Activated CD8-positive, alpha-beta T cell treated with anti-CD3 and anti-CD28 coated beads for 36 hours (primary cell): ENCODE measurements around the gene SPSB2. TPM values are rescaled to one million over a fixed set of nuclear protein-coding genes. Genes with fewer than 3 reads are reported as not detected.

Source experiments
- ATAC-seq: fragments of 200-7000 bp; cut with Tn5 transposase; one replicate; pipeline ENCODE4 v1.10.0; 2021; ENCODE audit warnings: mild to moderate bottlenecking, moderate library complexity
- CTCF ChIA-PET: fragments of 350-600 bp; sonication (Branson Sonifier 250); formaldehyde crosslinking; loops from one replicate; lab custom pipeline; 2021; ENCODE audit warnings: antibody characterized with exemption; lab: Charles Lee
- POLR2A ChIA-PET: fragments of 350-600 bp; sonication (Branson Sonifier 250); formaldehyde crosslinking; loops from one replicate; lab custom pipeline; 2021; ENCODE audit warnings: antibody characterized with exemption; lab: Charles Lee
- DNase-seq: peaks from one replicate; pipeline ENCODE4 v3.0.0-alpha.2; 2020
- H3K27ac Mint-ChIP-seq: one replicate; pipeline ENCODE4 v1.8.0; 2021; ENCODE audit warnings: mild to moderate bottlenecking, mixed read lengths
- H3K27me3 Mint-ChIP-seq: one replicate; pipeline ENCODE4 v1.8.0; 2021; ENCODE audit warnings: mixed read lengths
- H3K36me3 Mint-ChIP-seq: one replicate; pipeline ENCODE4 v1.8.0; 2021; ENCODE audit warnings: low read depth, mixed read lengths
- H3K4me1 Mint-ChIP-seq: one replicate; pipeline ENCODE4 v1.8.0; 2021; ENCODE audit warnings: low read depth, mixed read lengths
- H3K4me3 Mint-ChIP-seq: one replicate; pipeline ENCODE4 v1.8.0; 2021; ENCODE audit warnings: mild to moderate bottlenecking, moderate library complexity, mixed read lengths
- H3K9me3 Mint-ChIP-seq: one replicate; pipeline ENCODE4 v1.8.0; 2021; ENCODE audit warnings: mixed read lengths
- intact Hi-C: fragments of 100-400 bp; cut with micrococcal nuclease; formaldehyde crosslinking; loops from one replicate; pipeline ENCODE4 v1.10.0; 2022
- total RNA-seq, 2 experiments: library from RNA; stranded (reverse); gene quantifications; one replicate each; pipeline ENCODE4 v1.2.3, GENCODE V29; 2021
- TF ChIP-seq, protein P1 (sequence below): fragments of 200-600 bp; IDR thresholded peaks from one replicate; pipeline ENCODE4 v1.8.0; 2022; ENCODE audit warnings: antibody characterized with exemption, mild to moderate bottlenecking

Gene SPSB2
- 1 to 10 TPM; 2.2 to 2.6 TPM for total RNA-seq

DNA sequence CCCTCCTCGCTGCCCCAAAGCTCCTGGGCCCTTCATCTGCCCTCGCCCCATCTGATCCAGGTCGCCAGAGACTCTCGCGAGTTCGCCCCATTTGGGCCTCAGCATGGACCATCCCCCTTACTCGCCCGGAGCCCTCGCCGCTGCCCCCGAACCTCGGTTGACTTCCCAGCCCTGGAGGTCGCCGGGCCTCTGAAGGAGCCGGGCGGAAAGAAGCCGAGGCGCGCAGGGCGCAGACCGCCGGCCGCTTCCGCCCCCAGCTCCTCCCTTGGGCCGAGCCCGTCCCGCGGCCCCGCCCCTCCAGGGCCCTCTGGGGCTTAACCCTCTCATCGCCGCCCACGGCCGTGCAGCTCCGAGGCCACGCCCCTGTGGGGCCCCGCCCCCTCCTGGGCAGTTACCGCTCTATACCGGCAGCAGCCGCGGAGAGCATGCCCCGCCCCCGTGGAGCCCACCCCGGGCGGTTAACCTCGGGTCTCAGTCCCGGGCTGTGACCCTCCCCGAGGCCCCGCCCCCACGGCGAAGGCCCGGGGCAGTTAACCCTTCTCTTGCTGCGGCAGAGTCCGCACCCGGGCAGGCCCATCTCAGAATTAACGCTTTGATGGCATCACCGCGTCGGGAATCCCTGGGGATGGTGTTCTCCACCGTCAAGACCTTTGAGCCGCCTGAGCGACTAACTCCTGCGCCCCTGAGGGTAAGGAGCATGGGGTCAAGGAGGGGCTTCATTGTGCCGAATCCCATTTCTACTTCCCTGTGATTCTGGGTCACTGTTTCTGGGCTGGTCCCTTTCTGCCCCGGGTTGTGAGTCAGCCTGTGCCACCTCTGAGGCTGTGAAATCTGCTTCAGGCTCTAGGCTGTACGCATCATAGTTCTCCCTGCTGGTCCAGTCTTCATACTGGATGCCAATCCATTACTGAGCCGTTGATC is at the start of gene SPSB2:
TSS of gene SPSB2 (minus strand) at position 210 of the 921 bp plus-strand sequence. CDS start 402 bp downstream, outside the sequence.
- Mint-ChIP-seq H3K36me3 (peaks cover 63% of the 10 kb centered on the region), H3K27me3 (no peaks in the 10 kb centered on the region), H3K9me3 (no peaks in the 10 kb centered on the region), H3K4me3 (peak within 1 kb of the TSS; percentile 91), H3K4me1 (peaks cover 45% of the 10 kb centered on the region), H3K27ac (peak within 1 kb of the TSS; percentile 89)
- DNase-seq (peak; percentile 99), ATAC-seq (peak; percentile 82)
- intact Hi-C loops: no loop called here
- POLR2A ChIA-PET: interaction anchor here (0.7 to 13.0 kb wide), 23 partner anchors 9 to 339 kb away, joined by 3 to 218 read pairs (median 6); partner anchors contain the start of genes C12orf57, C1RL, CDCA3 and COPS7A
- CTCF ChIA-PET: interaction anchor here (0.7 to 9.5 kb wide), 47 partner anchors 8 to 430 kb away, joined by 3 to 124 read pairs (median 4); partner anchors contain the start of genes ATN1, CDCA3, COPS7A and ENO2
- TF ChIP-seq, protein P1, sequence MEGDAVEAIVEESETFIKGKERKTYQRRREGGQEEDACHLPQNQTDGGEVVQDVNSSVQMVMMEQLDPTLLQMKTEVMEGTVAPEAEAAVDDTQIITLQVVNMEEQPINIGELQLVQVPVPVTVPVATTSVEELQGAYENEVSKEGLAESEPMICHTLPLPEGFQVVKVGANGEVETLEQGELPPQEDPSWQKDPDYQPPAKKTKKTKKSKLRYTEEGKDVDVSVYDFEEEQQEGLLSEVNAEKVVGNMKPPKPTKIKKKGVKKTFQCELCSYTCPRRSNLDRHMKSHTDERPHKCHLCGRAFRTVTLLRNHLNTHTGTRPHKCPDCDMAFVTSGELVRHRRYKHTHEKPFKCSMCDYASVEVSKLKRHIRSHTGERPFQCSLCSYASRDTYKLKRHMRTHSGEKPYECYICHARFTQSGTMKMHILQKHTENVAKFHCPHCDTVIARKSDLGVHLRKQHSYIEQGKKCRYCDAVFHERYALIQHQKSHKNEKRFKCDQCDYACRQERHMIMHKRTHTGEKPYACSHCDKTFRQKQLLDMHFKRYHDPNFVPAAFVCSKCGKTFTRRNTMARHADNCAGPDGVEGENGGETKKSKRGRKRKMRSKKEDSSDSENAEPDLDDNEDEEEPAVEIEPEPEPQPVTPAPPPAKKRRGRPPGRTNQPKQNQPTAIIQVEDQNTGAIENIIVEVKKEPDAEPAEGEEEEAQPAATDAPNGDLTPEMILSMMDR: no peak

GRCh38 chr12:6921996-6922946 is 49.2 kb upstream of the SPSB2 start:
- no peak overlapping the region for H3K27ac Mint-ChIP-seq
- intact Hi-C loops: no loop called here
- POLR2A ChIA-PET: interaction anchor here (0.9 to 36.0 kb wide), 3 partner anchors 16 to 61 kb away, joined by 3 to 1266 read pairs (median 4); partner anchors contain the start of genes C12orf57, PTPN6 and RNU7-1

GRCh38 chr12:6921539-6921938 is 48.4 kb upstream of the SPSB2 start:
- TF ChIP-seq, protein P1: no peak
- Mint-ChIP-seq H3K27me3 (no peaks in the 10 kb centered on the region), H3K4me3 (no peak overlapping the region), H3K27ac (peak overlapping the region; percentile 20), H3K36me3 (peaks cover 48% of the 10 kb centered on the region), H3K4me1 (peaks cover 46% of the 10 kb centered on the region), H3K9me3 (no peaks in the 10 kb centered on the region)
- ATAC-seq (no peak), DNase-seq (no peak)
- intact Hi-C loops: no loop called here
- ChIA-PET CTCF (interaction anchor here (0.9 to 1.7 kb wide), 5 partner anchors 9 to 43 kb away, joined by 3 to 6 read pairs (median 3); partner anchors contain the start of gene LRRC23), POLR2A (interaction anchor here (0.9 to 36.0 kb wide), 3 partner anchors 17 to 60 kb away, joined by 3 to 1266 read pairs (median 4); partner anchors contain the start of genes C12orf57, PTPN6 and RNU7-1)

More at GRCh38 chr12:6921996-6922946, 49.2 kb upstream of the SPSB2 start:
- Mint-ChIP-seq H3K27me3 (no peaks in the 10 kb centered on the region), H3K9me3 (no peaks in the 10 kb centered on the region), H3K36me3 (peaks cover 40% of the 10 kb centered on the region), H3K4me1 (peaks cover 46% of the 10 kb centered on the region), H3K4me3 (no peak overlapping the region)
- TF ChIP-seq, protein P1: no peak
- ATAC-seq (no peak), DNase-seq (no peak)
- CTCF ChIA-PET: interaction anchor here (0.9 to 1.7 kb wide), 4 partner anchors 8 to 42 kb away, joined by 3 to 6 read pairs (median 3); partner anchors contain the start of gene LRRC23

- peaks cover 67% of the 10 kb centered on the region for H3K36me3 Mint-ChIP-seq
- no peaks in the 10 kb centered on the region for H3K9me3 Mint-ChIP-seq
- no peak overlapping the region for H3K4me3 Mint-ChIP-seq
- DNase-seq (no peak), ATAC-seq (no peak)
- ChIA-PET CTCF (interaction anchor here (0.9 to 1.2 kb wide), 2 partner anchors 14 to 41 kb away, joined by 3 read pairs; no protein-coding TSS in a partner anchor), POLR2A (interaction anchor here (0.6 to 1.6 kb wide), 7 partner anchors 9 to 48 kb away, joined by 3 to 7 read pairs (median 3); partner anchors contain the start of genes C12orf57, LRRC23 and RNU7-1)
- H3K27ac Mint-ChIP-seq: peak overlapping the region; percentile 49
- intact Hi-C loops: no loop called here
- TF ChIP-seq, protein P1: no peak
- no peaks in the 10 kb centered on the region for H3K27me3 Mint-ChIP-seq
- H3K4me1 Mint-ChIP-seq: peaks cover 47% of the 10 kb centered on the region
Measured at GRCh38 chr12:6919588-6919987, 46.5 kb upstream of the SPSB2 start.
